OCI-LY3 (cell line): Measurements from ENCODE around the gene NEK9.

Source experiments
- H2AFZ ChIP-seq: fragments of 200-600, 300-600 bp; shearing (Covaris generic); 2 replicates; pipeline ENCODE4 v1.6.0; 2014; ENCODE audit warnings: antibody characterized with exemption, low read depth, low read length
- H3K27ac ChIP-seq: fragments of 200-600, 300-600 bp; sonication (generic); 2 replicates; pipeline ENCODE4 v1.5.1; 2014; ENCODE audit warnings: mild to moderate bottlenecking, low read length, moderate library complexity, mixed read lengths
- H3K27me3 ChIP-seq: fragments of 200-600, 300-600 bp; sonication (generic); 2 replicates; pipeline ENCODE4 v1.6.1; 2014; ENCODE audit warnings: low read depth, low read length, mixed read lengths
- H3K36me3 ChIP-seq: fragments of 200-600, 300-600 bp; sonication (generic); replicated peaks from 2 replicates; pipeline ENCODE3; 2014; ENCODE audit warnings: low read depth, low read length, mixed read lengths
- H3K4me1 ChIP-seq: fragments of 300-600, 200-600 bp; sonication (generic); 2 replicates; pipeline ENCODE4 v1.6.1; 2014; ENCODE audit warnings: low read length, mixed read lengths
- H3K4me2 ChIP-seq: fragments of 200-600, 300-600 bp; sonication (generic); 2 replicates; pipeline ENCODE4 v1.6.1; 2014; ENCODE audit warnings: low read length, mixed read lengths
- H3K4me3 ChIP-seq: fragments of 300-600, 200-600 bp; sonication (generic); 2 replicates; pipeline ENCODE4 v1.5.1; 2014; ENCODE audit warnings: antibody characterized with exemption, mild to moderate bottlenecking, low read length, moderate library complexity
- H3K79me2 ChIP-seq: fragments of 300-600, 200-600 bp; shearing (Covaris generic); 2 replicates; pipeline ENCODE4 v1.6.1; 2014; ENCODE audit warnings: mild to moderate bottlenecking, low read length, mixed read lengths
- H3K9ac ChIP-seq: fragments of 300-600, 200-600 bp; shearing (Covaris generic); 2 replicates; pipeline ENCODE4 v1.6.0; 2014; ENCODE audit warnings: mild to moderate bottlenecking, low read length, moderate library complexity
- H3K9me3 ChIP-seq: fragments of 200-600, 300-600 bp; shearing (Covaris generic); 2 replicates; pipeline ENCODE4 v1.6.1; 2014; ENCODE audit warnings: low read length, mixed read lengths; ENCODE audit not compliant: insufficient read depth
- H4K20me1 ChIP-seq: fragments of 200-600, 300-600 bp; sonication (generic); 2 replicates; pipeline ENCODE4 v1.6.1; 2016; ENCODE audit warnings: low read length, mixed read lengths; ENCODE audit not compliant: insufficient read depth
- CTCF ChIP-seq: fragments of 200-600, 300-600 bp; sonication (generic); IDR thresholded peaks from 2 replicates; pipeline ENCODE4 v1.5.1; 2014; ENCODE audit warnings: antibody characterized with exemption, low read length, low read depth
- EZH2phosphoT487 ChIP-seq: fragments of 200-600 bp; shearing (Covaris generic); IDR thresholded peaks from 2 replicates; pipeline ENCODE4 v1.6.1; 2018; ENCODE audit warnings: antibody characterized with exemption, mixed run types, low read depth

Gene NEK9

GRCh38 chr14:75113932-75114539, 12.8 kb downstream of the NEK9 start:
- Histone ChIP-seq H3K4me1 (no peaks in the 10 kb centered on the region), H3K27me3 (no peaks in the 10 kb centered on the region), H3K4me2 (no peak overlapping the region), H3K27ac (no peak overlapping the region), H3K9ac (no peak overlapping the region), H3K9me3 (no peaks in the 10 kb centered on the region), H3K79me2 (no peaks in the 10 kb centered on the region), H3K4me3 (no peak overlapping the region), H4K20me1 (no peaks in the 10 kb centered on the region), H3K36me3 (peaks cover 67% of the 10 kb centered on the region), H2AFZ (no peak overlapping the region)
- TF ChIP-seq EZH2phosphoT487 (no peak), CTCF (no peak)

- H2AFZ ChIP-seq, result no peak overlapping the region
- peaks cover 65% of the 10 kb centered on the region for H3K36me3 ChIP-seq
- H3K9ac ChIP-seq, result no peak overlapping the region
Measured at GRCh38 chr14:75109877-75110276, 17.0 kb downstream of the NEK9 start.

GRCh38 chr14:75107186-75107585, 19.7 kb downstream of the NEK9 start:
- Histone ChIP-seq H3K9ac (no peak overlapping the region), H3K36me3 (peaks cover 59% of the 10 kb centered on the region), H3K4me2 (no peak overlapping the region), H3K27me3 (no peaks in the 10 kb centered on the region), H3K4me3 (no peak overlapping the region), H3K9me3 (no peaks in the 10 kb centered on the region), H4K20me1 (no peaks in the 10 kb centered on the region), H3K4me1 (no peaks in the 10 kb centered on the region), H3K79me2 (no peaks in the 10 kb centered on the region), H2AFZ (no peak overlapping the region), H3K27ac (no peak overlapping the region)
- no peak for TF ChIP-seq CTCF
- no peak for TF ChIP-seq EZH2phosphoT487

More at GRCh38 chr14:75109877-75110276, 17.0 kb downstream of the NEK9 start:
- Histone ChIP-seq H3K4me3 (no peak overlapping the region), H3K4me2 (no peak overlapping the region), H3K9me3 (no peaks in the 10 kb centered on the region), H3K27me3 (no peaks in the 10 kb centered on the region), H3K79me2 (no peaks in the 10 kb centered on the region), H4K20me1 (no peaks in the 10 kb centered on the region), H3K4me1 (no peaks in the 10 kb centered on the region), H3K27ac (no peak overlapping the region)
- no peak for TF ChIP-seq EZH2phosphoT487

- H3K4me1 ChIP-seq, result no peaks in the 10 kb centered on the region
- H3K36me3 ChIP-seq, result peaks cover 47% of the 10 kb centered on the region
- no peak overlapping the region for H3K9ac ChIP-seq
- TF ChIP-seq CTCF, result no peak
- TF ChIP-seq EZH2phosphoT487, result no peak
- no peak overlapping the region for H3K27ac ChIP-seq
- H3K79me2 ChIP-seq, result no peaks in the 10 kb centered on the region
- no peak overlapping the region for H3K4me3 ChIP-seq
- no peaks in the 10 kb centered on the region for H3K27me3 ChIP-seq
- H3K9me3 ChIP-seq, result no peaks in the 10 kb centered on the region
- H4K20me1 ChIP-seq, result no peaks in the 10 kb centered on the region
- H2AFZ ChIP-seq, result no peak overlapping the region
- no peak overlapping the region for H3K4me2 ChIP-seq
Measured at GRCh38 chr14:75101491-75101890, 25.4 kb downstream of the NEK9 start.
